ENCODE measurements around the gene RABAC1.
A peak's percentile ranks its signal among the peaks of the same experiment; 100 is the strongest.
"Not testable (repeated sequence)": the region's sequence is repeated elsewhere in the genome, so short reads cannot be mapped to it uniquely, and the experiment has no call there.

Gene RABAC1, protein sequence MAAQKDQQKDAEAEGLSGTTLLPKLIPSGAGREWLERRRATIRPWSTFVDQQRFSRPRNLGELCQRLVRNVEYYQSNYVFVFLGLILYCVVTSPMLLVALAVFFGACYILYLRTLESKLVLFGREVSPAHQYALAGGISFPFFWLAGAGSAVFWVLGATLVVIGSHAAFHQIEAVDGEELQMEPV

GRCh38 chr19:41959056-41960053 is at the start of gene RABAC1:
TSS of gene RABAC1 (minus strand) at chr19:41959321. CDS start at chr19:41959292, 29 bp downstream.
- DNase-seq (ENCODE audit: low read depth), result peak; percentile 80

GRCh38 chr19:42006569-42006968 is 47.4 kb upstream of the RABAC1 start:
- DNase-seq (ENCODE audit: low read depth), result no peak

GRCh38 chr19:42005504-42005903 is 46.4 kb upstream of the RABAC1 start:
- DNase-seq (ENCODE audit: low read depth), result no peak

DNA sequence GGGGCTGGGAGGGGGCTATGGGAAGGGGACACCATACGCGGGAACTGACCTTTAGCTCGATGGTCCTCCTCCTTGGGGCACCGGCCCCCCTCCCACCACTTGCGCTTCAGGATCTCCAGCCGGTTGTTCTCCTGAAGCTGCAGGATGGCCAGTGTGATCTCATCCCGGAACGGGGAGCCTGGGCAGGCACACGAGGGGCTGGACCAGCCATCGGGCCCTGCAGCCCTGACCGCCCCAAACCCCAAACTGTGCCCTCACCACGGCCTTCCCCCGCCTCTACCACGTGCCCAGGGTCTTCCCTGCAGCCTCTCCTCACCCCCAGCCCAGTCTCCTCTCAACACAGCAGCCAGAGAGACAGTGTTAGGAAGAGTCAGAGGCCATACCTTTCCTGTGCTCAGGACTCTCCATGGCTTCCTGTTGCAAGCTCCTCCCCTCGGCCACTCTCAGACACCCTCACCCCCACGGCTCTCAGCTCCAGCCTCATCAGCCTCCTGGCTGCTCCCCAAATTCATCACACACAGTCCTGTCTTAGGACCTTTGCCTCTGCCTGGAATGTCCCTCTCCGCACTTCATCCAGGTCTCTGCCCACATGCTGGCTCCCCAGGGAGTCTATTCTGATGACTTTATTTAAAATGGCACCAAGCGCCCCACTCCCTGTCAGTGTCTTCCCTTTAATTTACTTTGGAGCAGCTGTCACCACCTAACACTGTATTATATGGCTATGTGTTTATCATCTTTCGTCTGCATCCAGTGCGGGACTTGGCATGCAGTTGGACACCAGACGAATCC is 44.6 kb upstream of the RABAC1 start:
- no peak for DNase-seq (ENCODE audit: low read depth)

DNA sequence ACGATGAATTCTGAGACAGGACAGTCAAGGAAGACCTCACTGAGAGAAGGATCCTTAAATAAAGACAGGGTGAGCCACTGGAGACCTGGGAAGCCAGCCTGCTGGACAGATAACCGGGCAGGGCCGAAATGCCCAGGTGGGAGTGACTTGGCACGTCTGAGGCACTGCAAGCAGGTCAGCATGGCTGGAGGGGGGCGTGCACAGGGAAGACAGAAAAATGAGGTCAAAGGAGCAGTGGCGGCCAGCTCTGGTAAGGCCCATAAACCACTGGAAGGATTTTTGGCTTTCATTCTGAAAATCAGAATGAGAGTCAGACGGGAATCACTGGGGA is 40.7 kb upstream of the RABAC1 start:
- DNase-seq (ENCODE audit: low read depth), result no peak

GRCh38 chr19:41999071-41999877 is 40.2 kb upstream of the RABAC1 start:
- no peak for DNase-seq (ENCODE audit: low read depth)

- peak; percentile 26 for DNase-seq (ENCODE audit: low read depth)
Observed at GRCh38 chr19:41998246-41999020, 39.3 kb upstream of the RABAC1 start.

GRCh38 chr19:41997851-41998229 is 38.7 kb upstream of the RABAC1 start:
- no peak for DNase-seq (ENCODE audit: low read depth)

DNA sequence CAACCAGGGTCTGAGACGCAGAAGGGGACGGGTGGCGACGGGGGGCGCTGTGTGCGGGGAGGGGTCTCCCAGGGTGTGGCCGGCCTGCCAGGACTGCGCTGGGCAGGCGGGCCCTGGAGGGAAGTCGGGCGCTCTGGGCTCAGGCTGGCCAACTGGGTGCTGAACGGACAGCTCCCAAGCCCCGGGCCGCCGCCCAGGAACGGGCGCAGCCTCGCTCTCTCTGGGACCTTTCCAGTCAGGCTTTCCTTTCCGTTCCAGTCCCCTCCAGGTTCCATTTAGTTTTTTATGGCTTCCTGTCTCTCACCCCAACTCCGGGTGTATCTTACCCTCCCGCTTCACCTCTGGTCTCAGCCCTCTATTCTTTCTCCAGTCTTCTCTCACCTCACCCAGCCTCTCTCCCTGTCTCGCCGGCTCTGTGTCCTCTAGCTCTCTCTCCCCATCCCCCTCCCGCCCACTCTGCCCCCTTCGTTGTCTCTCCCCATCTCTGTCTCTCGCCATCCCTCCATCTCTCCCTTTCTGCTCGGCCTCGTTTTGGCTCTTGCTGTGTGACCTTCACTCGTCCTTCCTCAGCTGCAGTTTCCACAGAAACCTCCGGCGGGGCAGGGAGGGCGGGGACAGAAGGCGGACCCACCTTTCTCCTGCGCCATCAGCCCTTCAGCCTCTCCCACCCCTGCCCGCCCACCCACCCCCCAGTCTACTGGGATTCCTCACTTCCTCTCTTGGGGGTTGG is 38.2 kb upstream of the RABAC1 start:
- DNase-seq (ENCODE audit: low read depth), result peak; percentile 11

DNA sequence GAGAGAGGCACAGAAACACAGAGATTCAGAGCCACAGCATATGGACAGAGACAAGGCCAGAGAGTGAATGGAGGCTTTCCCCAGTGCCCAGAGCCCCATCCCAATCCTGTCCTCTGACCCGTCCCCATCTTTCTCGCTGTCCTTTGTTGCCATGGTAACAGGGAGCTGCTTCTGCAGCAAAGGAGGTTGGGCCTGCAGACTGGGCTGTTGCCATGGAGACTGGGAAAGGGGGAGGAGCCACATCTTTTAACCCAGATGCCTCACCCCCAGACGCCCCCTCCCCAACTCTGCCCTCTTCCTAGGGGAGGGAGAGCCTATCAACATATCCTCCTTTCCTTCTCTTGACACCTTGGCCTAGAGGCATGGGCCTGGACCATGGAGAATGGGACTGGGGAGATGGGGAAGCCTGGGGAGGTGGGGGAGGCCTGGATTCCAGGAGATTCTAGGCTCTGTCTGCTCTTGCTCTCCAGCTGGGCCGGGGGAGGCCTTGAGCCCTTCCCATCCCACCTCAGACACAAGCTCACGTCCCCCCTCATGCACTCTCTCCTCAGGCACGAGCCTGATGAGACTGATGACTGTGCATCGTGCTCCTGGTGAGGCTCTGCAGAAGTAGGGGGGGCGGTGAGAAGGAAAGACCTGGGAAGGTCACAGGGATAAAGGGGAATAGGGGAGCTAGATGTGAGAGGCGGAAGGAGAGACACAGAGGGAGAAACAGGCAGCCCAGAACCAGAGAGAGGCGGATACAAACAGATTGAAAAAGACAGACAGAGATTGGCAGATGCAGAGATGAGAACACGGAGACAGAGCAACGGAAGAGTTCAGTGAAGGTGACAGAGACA is 37.1 kb upstream of the RABAC1 start:
- DNase-seq (ENCODE audit: low read depth), result no peak

DNA sequence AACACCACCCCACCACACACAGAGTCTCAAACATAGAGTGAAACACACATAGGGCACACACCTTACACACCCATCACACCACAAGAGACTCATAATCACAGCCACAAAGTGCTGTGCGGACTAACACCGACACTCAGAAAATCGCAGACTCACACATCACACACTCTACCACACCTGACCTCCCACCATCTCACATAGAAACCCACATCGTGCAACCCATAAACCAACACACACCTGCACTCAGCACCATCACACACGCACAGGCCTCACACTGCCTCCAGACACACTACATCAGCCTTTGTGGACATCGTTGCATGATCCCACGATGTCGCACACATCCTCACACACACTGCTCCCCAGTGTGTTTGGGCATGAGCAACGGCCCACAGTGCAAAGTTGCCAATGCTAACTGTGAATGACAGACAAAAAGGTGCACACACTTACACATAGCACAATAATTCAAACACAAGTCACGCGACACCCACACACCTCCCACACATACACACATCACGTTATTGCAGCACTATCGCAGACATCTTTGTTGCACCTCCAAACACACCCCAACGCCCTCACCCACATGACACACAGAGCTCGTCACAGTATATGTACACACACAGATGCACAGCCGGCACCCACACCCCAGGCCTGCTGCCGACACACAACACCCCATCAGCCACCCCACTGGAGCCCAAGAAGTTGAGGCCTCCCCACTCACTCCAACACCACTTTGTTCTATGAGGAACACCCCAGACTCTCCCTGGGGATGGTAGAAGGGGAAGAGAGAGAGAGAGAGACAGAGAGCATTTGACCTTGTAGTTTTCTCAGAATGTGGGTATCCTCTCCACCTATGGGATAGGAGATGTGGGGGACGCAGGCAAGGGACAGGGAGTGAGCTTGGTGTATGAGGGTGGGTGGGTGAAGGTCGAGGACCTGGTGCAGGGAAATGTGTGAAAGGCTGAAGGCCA is 36.2 kb upstream of the RABAC1 start:
- DNase-seq (ENCODE audit: low read depth), result no peak

DNA sequence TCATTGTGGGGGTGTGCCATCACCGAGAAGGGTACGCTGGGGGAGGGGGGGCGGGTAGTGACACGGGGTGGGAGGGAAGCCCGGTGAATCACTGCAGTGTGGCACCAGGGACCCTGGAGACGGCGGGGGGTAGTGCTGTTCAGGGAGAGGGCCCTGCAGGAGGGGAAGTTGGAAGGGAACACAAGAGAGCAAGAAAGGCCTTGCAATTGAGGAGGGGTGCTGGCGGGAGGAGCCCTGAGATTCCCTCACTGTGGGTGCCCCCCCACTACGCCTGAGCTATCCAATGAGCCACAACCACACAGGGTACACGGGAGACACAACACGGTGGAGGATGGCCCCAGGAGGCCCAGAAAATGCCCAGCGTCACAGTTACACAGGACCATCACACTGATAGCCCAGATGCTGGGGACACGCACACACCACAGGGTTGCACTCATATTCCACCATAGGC is 35.4 kb upstream of the RABAC1 start:
- DNase-seq (ENCODE audit: low read depth), result peak; percentile 10

- peak; percentile 56 for DNase-seq (ENCODE audit: low read depth)
Observed at GRCh38 chr19:41993612-41994483, 34.7 kb upstream of the RABAC1 start, which contains the start of gene ATP1A3. TSS of gene ATP1A3 (minus strand) at chr19:41994230. CDS start at chr19:41994076, 154 bp downstream.

DNA sequence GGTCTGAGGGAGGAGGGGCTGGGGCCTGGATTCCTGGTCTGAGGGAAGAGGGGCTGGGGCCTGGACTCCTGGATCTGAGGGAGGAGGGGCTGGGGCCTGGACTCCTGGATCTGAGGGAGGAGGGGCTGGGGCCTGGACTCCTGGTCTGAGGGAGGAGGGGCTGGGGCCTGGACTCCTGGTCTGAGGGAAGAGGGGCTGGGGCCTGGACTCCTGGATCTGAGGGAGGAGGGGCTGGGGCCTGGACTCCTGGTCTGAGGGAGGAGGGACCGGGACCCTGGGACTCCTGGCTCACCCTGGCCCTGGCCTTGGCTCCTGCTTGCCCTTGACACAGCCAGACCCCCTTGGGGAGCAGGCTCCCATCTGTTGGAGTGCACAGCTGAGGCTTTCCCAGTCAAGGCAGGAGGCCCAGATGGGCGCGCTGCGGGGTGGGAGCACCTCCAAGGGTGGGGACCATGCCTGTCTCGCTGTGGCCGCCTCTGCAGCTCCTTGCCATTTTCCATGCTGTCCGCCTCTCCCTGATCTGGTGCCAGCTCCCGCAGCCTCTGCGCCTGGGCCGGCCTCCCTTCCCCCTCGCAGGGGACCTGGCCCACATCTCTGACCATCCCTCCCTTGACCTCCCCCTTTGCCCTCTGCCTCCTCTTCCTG is 32.9 kb upstream of the RABAC1 start:
- not testable (repeated sequence) for DNase-seq (ENCODE audit: low read depth)

DNA sequence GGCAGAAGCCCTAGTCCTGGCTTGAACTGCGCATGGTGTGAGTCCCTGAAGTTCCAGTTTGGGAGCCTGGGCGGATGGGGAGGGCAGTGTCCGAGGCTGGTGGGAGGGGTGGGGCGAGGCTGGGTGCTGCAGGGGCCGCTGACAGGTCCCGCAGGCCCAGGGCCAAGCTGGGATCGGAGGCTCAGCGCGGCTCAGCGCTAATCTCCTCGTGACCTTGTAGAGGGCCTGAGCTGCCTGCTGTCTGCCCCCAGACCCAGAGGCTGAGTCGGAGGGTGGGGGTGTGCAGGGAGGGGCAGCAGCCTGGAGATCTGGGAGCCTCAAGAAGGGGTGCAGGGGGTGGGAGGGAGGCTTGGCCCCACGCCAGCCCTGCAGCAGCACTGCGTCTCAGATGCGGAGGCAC is 31.9 kb upstream of the RABAC1 start:
- DNase-seq (ENCODE audit: low read depth), result no peak

GRCh38 chr19:41990615-41991014 is 31.5 kb upstream of the RABAC1 start:
- no peak for DNase-seq (ENCODE audit: low read depth)

Data from stimulated activated CD8-positive, alpha-beta memory T cell treated with anti-CD3 and anti-CD28 coated beads, Interleukin-4, amount 100 ng/mL, for 24 hours (primary cell).